ENCODE results near the gene MPG. TPM values are rescaled to one million over a fixed set of nuclear protein-coding genes. Genes with fewer than 3 reads are reported as not detected.
"Not testable (repeated sequence)": the region's sequence is repeated elsewhere in the genome, so short reads cannot be mapped to it uniquely, and the experiment has no call there.

The MPG gene
- total RNA-seq, 1 donor from 2014 or later = 50.0 TPM

DNA sequence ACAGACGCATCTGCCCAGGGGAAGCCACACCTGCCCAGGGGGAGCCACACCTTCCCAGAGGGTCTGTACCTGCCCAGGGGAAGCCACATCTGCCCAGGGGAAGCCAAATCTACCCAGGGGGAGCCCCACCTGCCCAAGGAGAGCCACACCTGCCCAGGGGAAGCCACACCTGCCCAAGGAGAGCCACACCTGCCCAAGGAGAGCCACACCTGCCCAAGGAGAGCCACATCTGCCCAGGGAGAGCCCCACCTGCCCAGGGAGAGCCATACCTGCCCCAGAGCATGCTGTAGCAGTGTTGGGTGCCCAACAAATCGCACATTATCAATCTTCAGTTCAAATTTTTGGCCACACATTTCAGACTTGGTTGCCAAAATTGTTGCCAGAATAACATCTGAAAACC, 40.8 kb downstream of the MPG start:
- Mint-ChIP-seq H3K9me3 (no peaks in the 10 kb centered on the region), H3K27me3 (ENCODE audit: low read depth) (no peaks in the 10 kb centered on the region), H3K4me1 (peaks cover 1% of the 10 kb centered on the region), H3K4me3 (no peak overlapping the region), H3K36me3 (ENCODE audit: low read depth) (no peaks in the 10 kb centered on the region), H3K27ac (ENCODE audit: unreplicated experiment) (no peak overlapping the region)
- TF ChIP-seq, protein P1, sequence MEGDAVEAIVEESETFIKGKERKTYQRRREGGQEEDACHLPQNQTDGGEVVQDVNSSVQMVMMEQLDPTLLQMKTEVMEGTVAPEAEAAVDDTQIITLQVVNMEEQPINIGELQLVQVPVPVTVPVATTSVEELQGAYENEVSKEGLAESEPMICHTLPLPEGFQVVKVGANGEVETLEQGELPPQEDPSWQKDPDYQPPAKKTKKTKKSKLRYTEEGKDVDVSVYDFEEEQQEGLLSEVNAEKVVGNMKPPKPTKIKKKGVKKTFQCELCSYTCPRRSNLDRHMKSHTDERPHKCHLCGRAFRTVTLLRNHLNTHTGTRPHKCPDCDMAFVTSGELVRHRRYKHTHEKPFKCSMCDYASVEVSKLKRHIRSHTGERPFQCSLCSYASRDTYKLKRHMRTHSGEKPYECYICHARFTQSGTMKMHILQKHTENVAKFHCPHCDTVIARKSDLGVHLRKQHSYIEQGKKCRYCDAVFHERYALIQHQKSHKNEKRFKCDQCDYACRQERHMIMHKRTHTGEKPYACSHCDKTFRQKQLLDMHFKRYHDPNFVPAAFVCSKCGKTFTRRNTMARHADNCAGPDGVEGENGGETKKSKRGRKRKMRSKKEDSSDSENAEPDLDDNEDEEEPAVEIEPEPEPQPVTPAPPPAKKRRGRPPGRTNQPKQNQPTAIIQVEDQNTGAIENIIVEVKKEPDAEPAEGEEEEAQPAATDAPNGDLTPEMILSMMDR (conservative IDR thresholded peaks at IDR 0.05) = no peak
- no peak for DNase-seq (ENCODE audit: low read depth, low spot score)

DNA sequence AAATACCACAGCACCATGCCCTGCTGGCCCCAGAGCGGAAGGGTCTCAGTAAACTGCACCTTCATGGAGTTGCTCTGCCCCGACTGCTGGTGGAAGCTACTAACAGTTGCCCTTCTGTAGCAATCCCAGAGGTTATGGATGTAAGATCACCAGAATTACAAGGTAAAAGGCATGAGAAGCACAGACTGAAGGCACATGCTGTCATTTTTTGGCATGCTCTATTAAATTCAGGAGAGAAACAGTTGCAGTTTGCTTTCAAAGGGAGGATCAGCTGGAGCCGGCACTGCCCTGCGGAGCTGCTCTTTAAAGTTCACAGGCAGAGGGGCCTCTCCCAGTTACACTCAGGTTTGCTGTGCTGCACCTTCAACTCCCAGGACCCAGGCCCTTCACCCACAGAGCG, 41.3 kb downstream of the MPG start:
- Mint-ChIP-seq H3K9me3 (no peaks in the 10 kb centered on the region), H3K4me3 (no peak overlapping the region), H3K27ac (ENCODE audit: unreplicated experiment) (no peak overlapping the region), H3K27me3 (ENCODE audit: low read depth) (no peaks in the 10 kb centered on the region), H3K4me1 (no peaks in the 10 kb centered on the region), H3K36me3 (ENCODE audit: low read depth) (no peaks in the 10 kb centered on the region)
- TF ChIP-seq, protein P1 (conservative IDR thresholded peaks at IDR 0.05) = no peak
- DNase-seq (ENCODE audit: low read depth, low spot score) = no peak

DNA sequence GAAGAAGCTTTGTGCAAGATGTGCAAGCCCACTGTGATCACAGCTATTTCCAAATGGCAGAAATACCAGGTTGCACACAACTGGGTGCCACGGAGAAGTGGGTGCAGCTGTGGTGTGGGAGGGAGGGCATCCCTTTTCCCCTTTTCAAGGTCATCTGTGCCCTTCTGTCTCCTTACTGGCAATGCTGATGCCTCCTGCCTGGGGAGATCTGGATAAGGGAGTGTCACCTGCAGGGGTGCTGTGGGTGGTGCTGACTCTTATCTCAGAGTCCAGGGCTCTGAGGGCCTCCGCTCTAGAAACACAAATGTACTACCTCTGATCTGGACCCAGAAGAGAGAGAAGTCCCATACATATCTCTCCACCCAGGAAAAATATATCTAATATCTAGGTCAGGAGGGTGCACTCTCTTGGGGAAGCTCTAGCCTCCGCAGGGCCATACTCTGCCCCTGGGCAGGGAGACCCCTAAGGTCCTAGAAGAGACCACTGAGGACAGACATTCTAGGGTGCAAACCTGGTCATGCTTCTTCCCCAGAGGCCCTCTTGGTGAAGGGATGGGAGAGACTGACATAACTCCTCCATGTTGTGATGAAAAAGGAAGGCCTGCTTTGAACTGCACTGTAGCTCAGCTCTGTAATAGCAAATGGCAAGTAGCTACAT, 41.9 kb downstream of the MPG start:
- Mint-ChIP-seq H3K27me3 (ENCODE audit: low read depth) (no peaks in the 10 kb centered on the region), H3K36me3 (ENCODE audit: low read depth) (no peaks in the 10 kb centered on the region), H3K9me3 (no peaks in the 10 kb centered on the region), H3K27ac (ENCODE audit: unreplicated experiment) (no peak overlapping the region), H3K4me1 (no peaks in the 10 kb centered on the region), H3K4me3 (no peak overlapping the region)
- no peak for DNase-seq (ENCODE audit: low read depth, low spot score)
- TF ChIP-seq, protein P1 (conservative IDR thresholded peaks at IDR 0.05) = no peak

DNA sequence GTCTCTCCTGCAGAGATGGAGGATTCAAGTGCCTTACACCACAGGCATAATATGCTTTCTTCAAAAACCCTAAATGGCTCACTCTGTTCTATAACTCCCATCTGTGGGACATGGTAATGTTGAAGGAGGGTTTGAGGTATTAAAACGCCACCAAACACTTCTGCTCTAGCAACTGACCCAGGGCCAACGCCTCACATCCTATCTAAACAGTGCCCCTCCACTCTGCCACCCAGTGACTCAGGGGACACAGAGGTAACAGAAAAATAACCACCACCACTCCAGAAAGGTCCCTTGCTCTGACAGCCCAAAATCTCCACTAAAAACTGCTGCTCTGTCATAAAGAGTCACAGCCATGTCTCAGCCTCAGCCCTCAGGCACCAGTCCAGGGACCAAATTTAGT, 42.7 kb downstream of the MPG start:
- Mint-ChIP-seq H3K27me3 (ENCODE audit: low read depth) (no peaks in the 10 kb centered on the region), H3K27ac (ENCODE audit: unreplicated experiment) (peak overlapping the region; percentile 43), H3K4me1 (no peaks in the 10 kb centered on the region), H3K4me3 (no peak overlapping the region), H3K9me3 (no peaks in the 10 kb centered on the region), H3K36me3 (ENCODE audit: low read depth) (no peaks in the 10 kb centered on the region)
- TF ChIP-seq, protein P1 (conservative IDR thresholded peaks at IDR 0.05) = no peak
- no peak for DNase-seq (ENCODE audit: low read depth, low spot score)

DNA sequence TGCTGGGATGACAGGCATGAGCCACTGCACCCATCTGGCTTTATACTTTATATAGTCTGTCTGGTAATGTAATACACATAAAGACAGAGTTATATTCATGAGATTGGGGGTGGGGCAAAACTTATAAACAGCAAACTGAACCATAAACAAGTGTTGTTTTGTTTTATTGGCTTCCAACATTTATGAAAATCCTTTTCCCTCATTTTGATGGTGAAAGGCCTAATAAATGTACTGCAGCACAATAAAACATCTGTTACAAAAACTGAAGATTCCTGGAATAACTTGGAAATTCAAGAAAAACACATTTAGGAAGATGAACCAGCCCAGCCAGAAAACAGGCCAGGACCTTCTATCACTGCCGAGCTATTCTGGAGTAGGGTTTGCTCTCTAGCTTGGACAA, 44.3 kb downstream of the MPG start:
- no peaks in the 10 kb centered on the region for H3K27me3 Mint-ChIP-seq (ENCODE audit: low read depth)
- no peak overlapping the region for H3K4me3 Mint-ChIP-seq
- no peaks in the 10 kb centered on the region for H3K4me1 Mint-ChIP-seq
- no peaks in the 10 kb centered on the region for H3K9me3 Mint-ChIP-seq
- TF ChIP-seq, protein P1 (conservative IDR thresholded peaks at IDR 0.05) = no peak
- no peak for DNase-seq (ENCODE audit: low read depth, low spot score)
- H3K36me3 Mint-ChIP-seq (ENCODE audit: low read depth) = no peaks in the 10 kb centered on the region
- H3K27ac Mint-ChIP-seq (ENCODE audit: unreplicated experiment) = no peak overlapping the region

DNA sequence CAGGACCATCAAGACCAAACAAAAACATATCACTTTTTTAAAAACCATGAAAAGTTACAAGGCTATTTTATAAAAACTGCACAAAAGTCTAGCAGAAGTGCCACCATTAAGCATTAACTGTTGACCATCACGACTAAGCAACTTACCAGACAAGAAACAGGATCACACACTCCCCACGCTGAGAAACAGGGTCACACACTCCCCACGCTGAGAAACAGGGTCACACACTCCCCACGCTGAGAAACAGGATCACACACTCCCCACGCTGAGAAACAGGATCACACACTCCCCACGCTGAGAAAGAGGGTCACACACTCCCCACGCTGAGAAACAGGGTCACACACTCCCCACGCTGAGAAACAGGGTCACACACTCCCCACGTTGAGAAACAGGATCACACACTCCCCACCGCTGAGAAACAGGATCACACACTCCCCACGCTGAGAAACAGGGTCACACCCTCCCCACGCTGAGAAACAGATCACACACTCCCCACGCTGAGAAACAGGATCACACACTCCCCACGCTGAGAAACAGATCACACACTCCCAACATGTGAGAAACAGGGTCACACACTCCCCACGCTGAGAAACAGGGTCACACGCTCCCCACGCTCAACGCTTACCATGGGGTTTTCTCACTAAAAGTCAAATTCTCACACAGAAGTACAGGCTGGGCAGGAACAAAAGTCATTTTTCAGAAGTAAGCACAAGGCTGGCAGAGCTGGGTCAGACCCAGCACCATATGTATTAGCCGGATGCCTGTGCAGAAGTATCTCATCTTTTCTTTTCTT, 45.7 kb downstream of the MPG start:
- not testable (repeated sequence) for DNase-seq (ENCODE audit: low read depth, low spot score); H3K27me3 Mint-ChIP-seq (ENCODE audit: low read depth); H3K9me3 Mint-ChIP-seq; H3K4me3 Mint-ChIP-seq; H3K36me3 Mint-ChIP-seq (ENCODE audit: low read depth); H3K4me1 Mint-ChIP-seq
- H3K27ac Mint-ChIP-seq (ENCODE audit: unreplicated experiment) = peak overlapping the region; percentile 5

All from neural crest cell (in vitro differentiated cells).